Endothelial cell of umbilical vein (primary cell): Measurements from ENCODE around the gene EEA1. TPM values are rescaled to one million over a fixed set of nuclear protein-coding genes. Genes with fewer than 3 reads are reported as not detected.

Source experiments
- BruUV-seq: library from RNA; stranded (reverse); fragments of 400-500 nt; replicated peaks from 2 replicates; lab custom pipeline; 2021; lab: Mats Ljungman, UMichigan
- CTCF ChIA-PET: fragments of 300-600, 350-600 bp; sonication (Branson Sonifier 250); formaldehyde crosslinking; loops from one replicate; lab custom pipeline; 2021; ENCODE audit warnings: antibody characterized with exemption, inconsistent platforms; lab: Charles Lee
- POLR2A ChIA-PET: fragments of 300-600, 350-600 bp; sonication (Branson Sonifier 250); formaldehyde crosslinking; loops from one replicate; lab custom pipeline; 2021; ENCODE audit warnings: antibody characterized with exemption, inconsistent platforms; lab: Charles Lee
- DNase-seq: peaks from one replicate; pipeline ENCODE4 v3.0.0-alpha.2; 2011; ENCODE audit warnings: low read depth, low spot score
- FAIRE-seq: peaks from 2 replicates; lab custom pipeline; 2011; peaks lifted over from hg19 to GRCh38; lab: Jason Lieb, UNC
- H2AFZ ChIP-seq: 2 replicates; pipeline ENCODE4 v1.6.0; 2012; ENCODE audit warnings: low read depth, low read length, control low read depth, inconsistent platforms
- H3K27ac ChIP-seq: 2 replicates; pipeline ENCODE4 v1.5.1; 2011; ENCODE audit warnings: low read depth, mild to moderate bottlenecking, control low read depth, low read length, moderate library complexity; ENCODE audit not compliant: insufficient read depth
- H3K27me3 ChIP-seq, 2 experiments: 2 replicates each; pipeline versions ENCODE4 v1.6.0 to v1.6.1; 2011; ENCODE audit warnings: low read length in 2 of 2, mixed read lengths in 1 of 2; ENCODE audit not compliant: control insufficient read depth in 2 of 2, insufficient read depth in 2 of 2
- H3K36me3 ChIP-seq, 2 experiments: 2 replicates in 1 of 2; 3 replicates in 1 of 2; pipeline ENCODE4 v1.5.1; 2011; ENCODE audit warnings: low read length in 2 of 2, mild to moderate bottlenecking in 1 of 2, moderate library complexity in 1 of 2; ENCODE audit not compliant: control insufficient read depth in 2 of 2, insufficient read depth in 2 of 2; ENCODE audit errors: extremely low read depth in 1 of 2
- H3K4me1 ChIP-seq: 3 replicates; pipeline ENCODE4 v1.5.1; 2011; ENCODE audit warnings: mild to moderate bottlenecking, low read length; ENCODE audit not compliant: control insufficient read depth, insufficient read depth; ENCODE audit errors: extremely low read depth
- H3K4me2 ChIP-seq: 2 replicates; pipeline ENCODE4 v1.6.1; 2011; ENCODE audit warnings: low read length, control low read depth, mixed read lengths; ENCODE audit not compliant: insufficient read depth
- H3K4me3 ChIP-seq, 3 experiments: fragments of 200-600 bp in 1 of 3; sonication (generic), shearing (Covaris generic) in 1 of 3; replicated peaks in 1 of 3; 2 replicates each; pipeline ENCODE4 v1.5.1; 2011 to 2016; ENCODE audit warnings: control low read depth in 3 of 3, low read length in 3 of 3, mild to moderate bottlenecking in 2 of 3, inconsistent platforms in 1 of 3, low read depth in 1 of 3, moderate library complexity in 1 of 3; ENCODE audit not compliant: insufficient read depth in 1 of 3
- H3K79me2 ChIP-seq: 2 replicates; pipeline ENCODE4 v1.6.0; 2012; ENCODE audit warnings: low read length, inconsistent platforms; ENCODE audit not compliant: control insufficient read depth, insufficient read depth
- H3K9ac ChIP-seq: replicated peaks from 2 replicates; pipeline ENCODE3; 2011; ENCODE audit warnings: low read length, control low read depth; ENCODE audit not compliant: insufficient read depth; ENCODE audit errors: extremely low read depth
- H3K9me1 ChIP-seq: replicated peaks from 3 replicates; pipeline ENCODE4 v1.6.0; 2011; ENCODE audit warnings: mild to moderate bottlenecking, low read length; ENCODE audit not compliant: control insufficient read depth, insufficient read depth; ENCODE audit errors: extremely low read depth
- H3K9me3 ChIP-seq: replicated peaks from 2 replicates; pipeline ENCODE4 v1.5.1; 2012; ENCODE audit warnings: low read length, inconsistent platforms; ENCODE audit not compliant: control insufficient read depth, insufficient read depth
- H4K20me1 ChIP-seq: replicated peaks from 2 replicates; pipeline ENCODE3; 2011; ENCODE audit warnings: mild to moderate bottlenecking, low read length; ENCODE audit not compliant: control insufficient read depth, insufficient read depth; ENCODE audit errors: extremely low read depth
- CTCF ChIP-seq, 2 donors: IDR thresholded peaks; 1 replicate in 1 of 2; 2 replicates in 1 of 2; pipeline ENCODE4 v1.5.1; 2011; ENCODE audit warnings: low read length in 2 of 2, mild to moderate bottlenecking in 2 of 2, moderate library complexity in 2 of 2, control low read depth in 1 of 2, inconsistent platforms in 1 of 2, low read depth in 1 of 2; ENCODE audit not compliant: insufficient read depth in 1 of 2; ENCODE audit errors: extremely low read depth in 1 of 2
- EZH2 ChIP-seq: IDR thresholded peaks from 2 replicates; pipeline ENCODE4 v1.6.1; 2012; ENCODE audit warnings: borderline replicate concordance, low read depth, mild to moderate bottlenecking, moderate library complexity, low read length, inconsistent platforms; ENCODE audit not compliant: severe bottlenecking
- FOS ChIP-seq: IDR thresholded peaks from 2 replicates; pipeline ENCODE4 v1.6.1; 2011; ENCODE audit warnings: mild to moderate bottlenecking, low read length, moderate library complexity, borderline replicate concordance; ENCODE audit not compliant: insufficient read depth
- GATA2 ChIP-seq: IDR thresholded peaks from 2 replicates; pipeline ENCODE4 v1.7.0; 2011; ENCODE audit warnings: low read depth, mild to moderate bottlenecking, moderate library complexity, mixed read lengths, low read length; ENCODE audit not compliant: insufficient read length, insufficient read depth
- JUN ChIP-seq: IDR thresholded peaks from 2 replicates; pipeline ENCODE4 v1.6.1; 2011; ENCODE audit warnings: borderline replicate concordance, low read depth; ENCODE audit not compliant: insufficient read length, insufficient read depth
- MAX ChIP-seq: IDR thresholded peaks from 2 replicates; pipeline ENCODE4 v1.6.1; 2011; ENCODE audit not compliant: insufficient read depth, insufficient read length
- MYC ChIP-seq: IDR thresholded peaks from one replicate; pipeline ENCODE4 v1.6.1; 2011; ENCODE audit warnings: mild to moderate bottlenecking, low read depth, low read length
- POLR2A ChIP-seq: IDR thresholded peaks from 2 replicates; pipeline ENCODE4 v1.6.1; 2012; ENCODE audit warnings: low read depth, mild to moderate bottlenecking, control low read depth, low read length
- POLR2AphosphoS5 ChIP-seq: IDR thresholded peaks from 2 replicates; pipeline ENCODE4 v1.6.1; 2012; ENCODE audit warnings: low read depth, mild to moderate bottlenecking, control low read depth, low read length, moderate library complexity; ENCODE audit not compliant: insufficient read depth
- dilution Hi-C: fragments of 300-500 bp; cut with MboI; formaldehyde crosslinking; loops from one replicate; pipeline ENCODE4 v1.15.0; 2019; ENCODE audit warnings: low sequenced_read_pairs; ENCODE audit not compliant: extremely low pct_ligation_motif_present
- intact Hi-C: fragments of 100-400 bp; cut with micrococcal nuclease; formaldehyde crosslinking; loops from one replicate; pipeline ENCODE4 v1.10.0; 2022
- polyA plus RNA-seq, 4 experiments: library from polyadenylated mRNA; depleted of rRNA in 3 of 4; stranded (reverse) in 3 of 4; unstranded in 1 of 4; fragments of >200 nt; gene quantifications; 2 replicates each; pipeline versions ENCODE4 v1.2.1 to v1.2.3, GENCODE V29; 2011 to 2012; ENCODE audit warnings: missing spikeins in 1 of 4
- total RNA-seq: library from RNA; stranded (reverse); gene quantifications from 2 replicates; pipeline ENCODE4 v1.2.3, GENCODE V29; 2021

The EEA1 gene
- total and polyA plus RNA-seq, 2 donors (not counting 3 experiments of a cell fraction or from before 2014, with no cell fraction given), result 2.6 to 38.8 TPM

- H3K9ac ChIP-seq, result no peak overlapping the region
- H2AFZ ChIP-seq, result no peak overlapping the region
- H3K4me1 ChIP-seq, result peaks cover 17% of the 10 kb centered on the region
- TF ChIP-seq EZH2, result no peak
- no peak for TF ChIP-seq MYC
- H3K9me3 ChIP-seq, result no peaks in the 10 kb centered on the region
- peaks cover 64% of the 10 kb centered on the region for H3K79me2 ChIP-seq
- POLR2A ChIA-PET, result no interaction called here
- H3K9me1 ChIP-seq, result no peaks in the 10 kb centered on the region
- CTCF ChIA-PET, result interaction anchor here (1.4 to 4.5 kb wide), 7 partner anchors 17 to 493 kb away, joined by 3 to 28 read pairs (median 11); no protein-coding TSS in a partner anchor
- dilution Hi-C loops (no loop called here), intact Hi-C loops (loop anchor here (5.0 to 10.0 kb wide), 4 partner anchors 99 to 491 kb away; no protein-coding TSS in a partner anchor)
- no peaks in the 10 kb centered on the region for H3K27me3 ChIP-seq
- peaks cover 2% of the 10 kb centered on the region for H4K20me1 ChIP-seq
- no peaks in the 10 kb centered on the region for H3K36me3 ChIP-seq
- no TSS peak for BruUV-seq
- FAIRE-seq (no peak), DNase-seq (no peak)
- no peak overlapping the region for H3K27ac ChIP-seq
- no peak overlapping the region for H3K4me3 ChIP-seq
- peak overlapping the region; percentile 98 for H3K4me2 ChIP-seq
Measured at GRCh38 chr12:92926549-92926948, 2.5 kb downstream of the EEA1 start.

GRCh38 chr12:92921877-92922276 is 7.2 kb downstream of the EEA1 start:
- Histone ChIP-seq H3K4me2 (no peak overlapping the region), H3K9me1 (no peaks in the 10 kb centered on the region), H4K20me1 (peaks cover 2% of the 10 kb centered on the region), H3K9ac (no peak overlapping the region), H3K36me3 (no peaks in the 10 kb centered on the region), H3K4me3 (no peak overlapping the region), H3K27me3 (no peaks in the 10 kb centered on the region), H3K4me1 (peaks cover 3% of the 10 kb centered on the region), H3K27ac (no peak overlapping the region), H2AFZ (no peak overlapping the region), H3K79me2 (peaks cover 48% of the 10 kb centered on the region), H3K9me3 (no peaks in the 10 kb centered on the region)
- BruUV-seq, result no TSS peak
- intact Hi-C loops, result loop anchor here (10.0 kb wide), 2 partner anchors 163 to 177 kb away; no protein-coding TSS in a partner anchor
- CTCF ChIA-PET, result no interaction called here
- no peak for FAIRE-seq
- DNase-seq, result no peak
- TF ChIP-seq POLR2AphosphoS5 (no peak), POLR2A (no peak), EZH2 (no peak), MAX (no peak), MYC (no peak), FOS (no peak), GATA2 (no peak), CTCF (IDR thresholded peaks at IDR 0.05; ENCODE audit: extremely low read depth in 1 of 2, insufficient read depth in 1 of 2, low read depth in 1 of 2, low read length in 2 of 2) (no peak), JUN (no peak)
- dilution Hi-C loops, result no loop called here
- POLR2A ChIA-PET, result no interaction called here
